GM18867 (cell line): ENCODE results near the gene EFS.
A peak's percentile ranks its signal among the peaks of the same experiment; 100 is the strongest.

Experiments
- ATAC-seq: cut with Tn5 transposase; IDR thresholded peaks from one replicate; pipeline ENCODE4 v1.9.1; 2021; ENCODE audit warnings: mild to moderate bottlenecking, moderate library complexity; ENCODE audit not compliant: unreplicated experiment

Gene EFS

DNA sequence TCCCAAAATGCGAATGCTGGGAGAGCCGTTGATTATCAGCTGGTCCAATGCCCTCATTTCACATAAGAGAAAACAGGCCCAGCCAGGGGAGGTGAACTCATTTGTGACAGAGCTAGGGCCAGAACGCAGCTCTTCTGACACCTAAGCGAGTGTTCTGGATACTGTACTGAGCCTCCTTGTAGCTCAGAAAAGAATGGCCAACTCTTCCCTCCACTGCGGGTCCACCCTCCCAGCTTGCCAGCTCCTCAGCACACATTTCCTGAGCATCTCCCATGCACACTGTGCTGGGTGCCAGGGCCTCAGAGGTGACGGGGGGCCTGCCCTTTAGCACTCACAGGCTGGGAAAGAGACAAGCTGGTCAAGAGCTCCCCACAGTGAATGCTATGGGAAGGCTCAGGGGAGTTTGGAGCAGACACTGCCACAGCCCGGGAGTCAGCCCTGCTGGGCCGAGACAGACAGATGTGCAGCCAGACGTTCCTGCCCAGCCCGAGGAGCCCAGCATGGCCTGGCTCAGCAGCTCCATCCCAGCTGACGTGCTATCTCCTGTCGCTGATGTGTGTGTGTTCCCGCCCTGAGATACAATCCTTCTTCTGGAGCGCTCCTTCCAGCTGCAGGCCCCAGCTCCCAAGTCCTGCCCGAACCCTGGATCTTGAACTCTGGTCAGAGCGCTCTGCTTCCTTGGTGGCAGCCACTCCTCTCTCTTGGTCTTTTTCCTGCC is 15.4 kb upstream of the EFS start:
- no peak for ATAC-seq

DNA sequence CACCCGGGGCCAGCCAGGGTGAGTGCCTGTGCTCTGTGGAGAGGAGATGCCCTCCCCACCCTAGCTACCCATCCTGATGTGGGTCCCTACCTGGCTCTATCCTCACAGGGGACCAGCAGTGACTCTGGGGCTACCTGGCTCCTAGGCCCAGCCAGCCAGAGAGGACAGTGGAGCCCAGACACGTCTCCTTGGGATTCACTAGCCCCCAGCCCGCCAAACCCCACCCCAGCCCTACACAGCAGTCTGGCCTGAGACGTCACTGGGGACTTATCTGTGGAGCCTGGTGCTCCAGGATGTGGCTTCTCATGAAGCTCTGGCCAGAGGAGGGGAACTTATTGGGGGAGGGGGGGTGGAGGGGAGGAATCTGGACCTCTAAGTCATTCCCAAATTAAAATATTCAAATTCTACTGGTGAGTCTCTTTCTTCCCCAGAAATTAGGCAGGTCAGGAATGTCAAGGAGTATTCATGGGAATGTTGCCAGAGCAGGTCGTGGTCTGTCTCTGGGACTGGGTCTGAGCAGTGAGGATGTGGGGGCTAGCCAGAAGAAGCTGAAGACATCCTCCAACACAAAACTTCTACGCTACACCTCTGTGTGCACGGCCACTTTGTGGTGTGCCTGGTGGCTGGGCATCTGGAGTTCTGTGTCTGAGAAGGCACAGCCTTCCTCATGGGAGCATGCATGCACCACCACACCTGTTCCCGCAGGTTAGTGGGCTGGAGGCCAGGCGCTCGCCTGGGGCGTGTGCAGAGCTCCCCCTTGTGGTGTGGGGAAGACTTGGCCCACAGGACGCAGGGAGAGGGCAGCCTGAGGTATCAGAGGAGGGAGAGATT is 14.6 kb upstream of the EFS start:
- ATAC-seq, result peak; percentile 55

DNA sequence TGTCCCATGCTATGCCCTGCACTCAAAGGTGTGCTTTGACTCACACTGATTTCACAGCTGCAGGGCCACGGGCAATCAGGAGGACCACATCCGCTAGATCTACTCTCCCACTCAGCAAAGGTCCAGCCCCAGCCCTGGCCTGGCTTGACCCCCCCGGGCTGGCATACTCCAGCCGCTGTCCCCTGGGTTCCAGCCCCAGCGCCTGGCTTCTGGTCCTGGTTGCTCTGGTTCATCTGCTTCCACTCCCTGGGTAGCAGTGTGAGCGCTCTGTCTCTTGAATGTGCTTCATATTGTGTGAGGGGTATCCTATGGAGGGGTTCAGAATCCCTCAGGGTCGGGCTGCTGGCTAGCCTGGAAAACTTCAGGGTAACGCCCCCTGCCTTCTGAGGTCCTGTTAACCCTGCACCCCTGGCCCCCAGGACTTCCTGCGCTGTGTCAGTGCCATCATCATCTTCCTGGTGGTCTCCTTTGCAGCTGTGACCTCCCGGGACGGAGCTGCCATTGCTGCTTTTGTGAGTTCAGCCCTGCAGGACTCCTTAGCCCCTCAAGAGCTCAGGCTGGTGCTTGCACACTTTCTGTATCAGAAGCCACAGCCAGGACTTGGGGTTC is 13.7 kb upstream of the EFS start:
- ATAC-seq, result no peak

DNA sequence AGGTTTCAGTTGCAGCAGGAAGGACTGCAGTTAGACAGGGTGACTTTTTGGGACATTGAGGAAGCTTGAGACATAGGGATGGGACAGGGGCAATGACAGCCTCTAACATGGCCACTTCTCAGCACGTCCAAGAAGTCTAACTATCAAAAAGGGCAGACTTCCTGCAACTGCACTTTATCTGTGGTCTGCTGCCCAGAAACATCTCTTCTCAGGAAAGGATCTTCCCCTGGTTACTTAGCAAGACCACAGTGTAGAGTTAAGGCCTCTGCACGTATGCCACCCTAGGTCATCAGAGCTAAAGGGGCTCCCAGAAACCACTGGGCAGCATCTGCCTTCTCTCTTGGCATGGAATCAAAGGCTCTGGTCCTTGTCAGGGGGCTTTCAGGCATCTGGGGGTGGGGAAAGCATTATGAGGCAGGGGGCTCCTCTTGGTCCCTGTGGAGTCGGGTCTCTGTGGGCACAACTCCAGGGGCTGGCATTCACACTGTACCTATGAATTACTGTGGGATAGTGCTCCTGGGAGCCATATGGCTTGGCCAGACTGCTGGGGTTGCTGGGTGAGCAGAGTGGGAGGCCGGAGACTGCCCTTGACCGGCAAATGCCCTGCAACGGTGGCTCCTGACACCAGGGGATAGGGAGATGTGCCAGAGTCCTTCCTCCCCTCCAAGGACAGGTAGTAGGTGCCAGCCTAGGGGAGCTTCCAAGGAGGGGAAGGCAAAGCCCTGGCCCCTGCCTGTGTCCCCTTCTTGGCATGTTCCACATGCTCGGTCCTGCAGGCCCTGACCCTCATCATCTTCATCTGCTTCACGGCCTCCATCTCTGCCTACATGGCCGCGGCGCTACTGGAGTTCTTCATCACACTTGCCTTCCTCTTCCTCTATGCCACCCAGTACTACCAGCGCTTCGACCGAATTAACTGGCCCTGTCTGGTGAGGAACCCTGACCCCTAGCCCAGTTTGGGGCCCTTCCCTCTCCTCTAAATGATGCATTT is 12.9 kb upstream of the EFS start:
- ATAC-seq, result no peak

DNA sequence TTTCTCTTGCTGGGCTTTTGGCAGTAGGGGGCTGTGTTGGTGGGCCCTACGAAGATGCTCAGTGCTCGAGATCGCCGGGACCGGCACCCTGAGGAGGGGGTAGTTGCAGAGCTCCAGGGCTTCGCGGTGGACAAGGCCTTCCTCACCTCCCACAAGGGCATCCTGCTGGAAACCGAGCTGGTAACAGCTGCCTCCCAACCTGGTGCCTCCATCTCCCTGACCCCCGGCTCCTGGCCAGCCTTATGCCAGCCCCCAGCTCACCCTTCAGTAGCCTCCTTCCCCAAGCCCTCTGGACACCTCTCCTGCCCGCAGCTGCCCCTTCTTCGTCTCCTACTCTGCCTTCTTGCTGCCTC is 12.2 kb upstream of the EFS start:
- ATAC-seq, result no peak

DNA sequence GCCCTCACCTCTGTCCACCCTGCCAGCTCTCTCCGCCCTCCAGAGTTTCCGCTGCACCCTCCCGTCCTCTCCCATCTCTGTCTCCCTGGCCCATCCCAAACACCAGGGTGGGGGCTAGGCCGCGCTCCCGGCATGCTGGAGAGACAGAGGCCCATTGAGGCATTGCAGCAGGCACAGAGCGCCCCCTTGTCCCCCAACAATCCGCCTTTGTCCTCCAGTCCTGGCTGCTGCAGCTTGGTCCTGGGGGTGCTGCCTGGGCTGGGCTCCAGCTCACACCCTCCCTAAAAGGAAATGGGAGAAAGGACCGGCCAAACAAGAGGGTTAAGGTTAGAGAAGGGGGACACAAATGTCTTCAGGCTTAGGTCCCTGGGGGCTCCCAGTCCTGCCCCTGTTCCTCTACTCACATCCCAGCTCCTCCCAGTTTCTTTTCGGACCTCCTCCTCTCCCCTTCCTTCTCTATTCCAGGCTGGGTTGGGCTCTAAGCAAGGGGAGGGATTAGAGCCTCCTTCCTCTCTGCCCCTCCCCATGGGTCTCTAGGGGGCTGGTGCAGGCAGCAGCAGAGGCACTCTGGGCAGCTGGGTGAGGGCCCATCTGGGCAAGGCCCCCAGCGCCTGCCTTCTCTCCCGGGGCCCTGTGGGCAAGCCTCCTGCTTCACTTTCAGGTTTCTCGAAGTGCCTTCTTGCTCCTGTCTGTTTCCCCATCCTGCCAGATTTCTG is 11.7 kb upstream of the EFS start, which contains the start of gene CMTM5:
CMTM5 (plus strand) TSS at position 565 of the 716 bp plus-strand sequence. CDS start 206 bp downstream, outside the sequence.
- no peak for ATAC-seq

DNA sequence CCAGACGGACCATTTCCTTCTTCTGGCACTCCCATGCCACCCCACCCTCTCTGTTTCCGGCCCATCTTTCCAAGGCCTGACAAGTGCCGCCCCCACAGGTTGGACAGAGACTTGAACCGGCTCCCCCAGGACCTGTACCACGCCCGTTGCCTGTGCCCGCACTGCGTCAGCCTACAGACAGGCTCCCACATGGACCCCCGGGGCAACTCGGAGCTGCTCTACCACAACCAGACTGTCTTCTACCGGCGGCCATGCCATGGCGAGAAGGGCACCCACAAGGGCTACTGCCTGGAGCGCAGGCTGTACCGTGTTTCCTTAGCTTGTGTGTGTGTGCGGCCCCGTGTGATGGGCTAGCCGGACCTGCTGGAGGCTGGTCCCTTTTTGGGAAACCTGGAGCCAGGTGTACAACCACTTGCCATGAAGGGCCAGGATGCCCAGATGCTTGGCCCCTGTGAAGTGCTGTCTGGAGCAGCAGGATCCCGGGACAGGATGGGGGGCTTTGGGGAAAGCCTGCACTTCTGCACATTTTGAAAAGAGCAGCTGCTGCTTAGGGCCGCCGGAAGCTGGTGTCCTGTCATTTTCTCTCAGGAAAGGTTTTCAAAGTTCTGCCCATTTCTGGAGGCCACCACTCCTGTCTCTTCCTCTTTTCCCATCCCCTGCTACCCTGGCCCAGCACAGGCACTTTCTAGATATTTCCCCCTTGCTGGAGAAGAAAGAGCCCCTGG is 10.7 kb upstream of the EFS start:
- no peak for ATAC-seq

DNA sequence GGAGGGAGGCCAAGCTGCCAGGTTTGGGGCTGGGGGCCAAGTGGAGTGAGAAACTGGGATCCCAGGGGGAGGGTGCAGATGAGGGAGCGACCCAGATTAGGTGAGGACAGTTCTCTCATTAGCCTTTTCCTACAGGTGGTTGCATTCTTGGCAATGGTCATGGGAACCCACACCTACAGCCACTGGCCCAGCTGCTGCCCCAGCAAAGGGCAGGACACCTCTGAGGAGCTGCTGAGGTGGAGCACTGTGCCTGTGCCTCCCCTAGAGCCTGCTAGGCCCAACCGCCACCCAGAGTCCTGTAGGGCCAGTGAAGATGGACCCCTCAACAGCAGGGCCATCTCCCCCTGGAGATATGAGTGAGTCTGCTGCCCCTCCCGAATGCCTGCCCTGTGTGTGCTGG is 8.1 kb upstream of the EFS start:
- no peak for ATAC-seq

DNA sequence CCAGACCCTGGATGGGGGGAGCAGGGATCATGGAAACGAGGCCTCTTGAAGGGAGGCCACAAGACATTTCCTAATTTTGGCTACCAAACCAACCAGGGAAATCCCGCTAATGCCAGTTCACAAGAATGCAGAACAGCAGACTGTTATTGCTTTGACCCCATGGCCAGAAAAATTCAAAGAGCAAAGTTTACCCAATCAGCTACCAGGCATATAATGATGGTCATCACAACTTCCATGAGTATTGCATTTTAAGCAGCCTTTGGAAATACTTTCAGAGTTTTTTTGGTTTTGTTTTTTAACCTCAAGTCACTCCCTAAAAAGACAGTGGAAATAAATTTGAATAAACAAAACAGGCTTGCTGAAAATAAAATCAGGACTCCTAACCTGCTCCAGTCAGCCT is 7.5 kb upstream of the EFS start, which contains the start of gene IL25:
IL25 (plus strand) TSS at position 301 of the 400 bp plus-strand sequence.
- ATAC-seq, result no peak

DNA sequence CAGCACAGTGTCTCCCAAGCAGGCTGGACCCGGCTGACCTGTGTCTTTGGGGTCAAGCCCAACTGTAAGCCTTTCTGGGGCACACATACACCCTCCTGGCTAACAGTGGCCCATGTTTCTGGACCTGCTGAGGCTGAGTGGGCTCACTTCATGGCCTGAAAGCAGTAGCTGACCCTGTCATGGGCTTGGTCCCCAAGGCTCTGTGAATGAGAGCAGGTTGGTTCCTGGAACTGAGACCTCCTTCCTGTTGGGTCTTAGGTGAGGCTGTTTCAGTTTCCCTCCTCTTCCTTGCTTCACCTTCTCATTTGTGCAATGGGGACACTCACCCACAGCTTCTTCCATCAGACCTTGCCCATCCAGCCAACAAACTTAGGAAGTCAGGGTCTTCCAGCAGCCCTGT is 6.9 kb upstream of the EFS start:
- ATAC-seq, result no peak

DNA sequence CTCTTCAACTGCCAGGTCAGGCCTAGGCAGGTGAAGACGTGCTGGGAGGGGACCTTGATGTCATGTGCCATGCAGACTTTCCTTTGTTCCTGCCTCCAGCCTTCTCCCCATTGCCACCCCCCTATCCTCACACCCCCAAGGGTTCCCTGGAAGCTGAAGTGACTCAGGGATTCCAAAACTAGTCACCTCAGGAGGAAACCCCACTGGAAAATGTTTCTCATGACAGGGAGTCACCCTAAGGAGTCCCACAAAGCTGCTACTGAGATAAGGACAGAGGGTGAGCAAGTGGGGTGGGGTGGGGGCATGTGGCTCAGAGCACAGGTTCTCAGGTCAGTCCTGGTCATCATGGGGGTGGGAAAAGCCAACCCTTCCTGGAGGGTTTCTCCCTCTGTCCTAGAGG is 5.2 kb upstream of the EFS start:
- ATAC-seq, result no peak

DNA sequence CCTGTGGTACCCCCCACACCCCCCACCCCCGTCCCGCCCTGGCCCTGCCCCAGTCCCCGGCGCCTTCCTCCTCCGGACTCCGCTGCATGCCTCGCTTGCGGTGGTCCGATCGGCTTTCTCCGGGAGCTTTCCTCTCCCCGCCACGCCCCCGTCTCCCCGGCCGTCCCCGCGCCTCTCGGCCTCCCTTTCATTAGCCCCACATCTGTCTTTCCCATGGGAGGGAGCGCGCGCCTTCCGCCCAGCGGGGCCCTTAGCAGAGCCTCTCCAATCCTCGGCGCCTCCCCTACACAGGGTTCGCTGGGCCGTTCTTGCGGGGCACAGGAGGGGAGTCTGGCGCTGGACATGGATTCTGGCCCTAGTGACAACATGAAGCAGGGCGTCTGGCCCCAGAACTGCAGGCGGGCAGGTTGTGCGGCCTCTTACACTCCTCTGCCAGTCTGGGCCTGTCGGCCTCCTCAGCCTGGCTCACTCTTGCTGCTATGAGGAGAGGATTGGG is 1.5 kb upstream of the EFS start:
- no peak for ATAC-seq

DNA sequence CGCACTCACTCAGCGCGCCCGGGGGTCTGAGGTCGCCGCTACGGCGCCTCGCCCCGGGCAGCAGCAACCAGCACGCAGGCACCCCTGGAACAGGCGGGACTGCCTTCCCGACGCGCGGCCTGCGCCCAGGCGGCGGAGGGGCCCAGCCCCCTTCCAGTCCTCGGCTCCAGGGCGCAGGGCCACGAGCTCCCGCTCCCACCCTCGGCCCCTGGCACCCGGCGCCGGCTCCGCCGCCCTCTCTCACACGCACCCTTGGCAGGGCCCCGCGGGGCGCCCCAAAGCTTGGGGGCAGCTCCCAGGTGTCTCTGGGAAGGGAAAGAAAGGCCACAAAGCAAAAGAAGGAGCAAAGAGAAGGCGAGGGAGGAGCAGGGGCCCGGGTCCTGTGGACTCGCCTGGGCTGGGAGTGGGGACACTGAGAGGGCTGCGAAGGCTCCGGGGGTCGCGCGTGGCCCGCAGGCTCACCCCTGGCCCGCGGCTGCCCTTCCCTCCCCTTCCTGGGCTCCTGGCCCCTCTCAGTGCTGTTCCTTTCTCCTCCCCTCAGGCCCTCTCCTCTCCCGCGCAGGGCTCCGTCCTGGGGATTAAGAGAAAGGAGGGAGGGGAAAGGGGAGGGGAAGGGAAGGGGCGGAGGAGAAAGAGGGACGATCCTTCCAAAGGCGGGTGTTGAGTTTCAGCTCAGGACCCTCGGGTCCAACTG is 907 bp upstream of the EFS start:
- ATAC-seq, result no peak

DNA sequence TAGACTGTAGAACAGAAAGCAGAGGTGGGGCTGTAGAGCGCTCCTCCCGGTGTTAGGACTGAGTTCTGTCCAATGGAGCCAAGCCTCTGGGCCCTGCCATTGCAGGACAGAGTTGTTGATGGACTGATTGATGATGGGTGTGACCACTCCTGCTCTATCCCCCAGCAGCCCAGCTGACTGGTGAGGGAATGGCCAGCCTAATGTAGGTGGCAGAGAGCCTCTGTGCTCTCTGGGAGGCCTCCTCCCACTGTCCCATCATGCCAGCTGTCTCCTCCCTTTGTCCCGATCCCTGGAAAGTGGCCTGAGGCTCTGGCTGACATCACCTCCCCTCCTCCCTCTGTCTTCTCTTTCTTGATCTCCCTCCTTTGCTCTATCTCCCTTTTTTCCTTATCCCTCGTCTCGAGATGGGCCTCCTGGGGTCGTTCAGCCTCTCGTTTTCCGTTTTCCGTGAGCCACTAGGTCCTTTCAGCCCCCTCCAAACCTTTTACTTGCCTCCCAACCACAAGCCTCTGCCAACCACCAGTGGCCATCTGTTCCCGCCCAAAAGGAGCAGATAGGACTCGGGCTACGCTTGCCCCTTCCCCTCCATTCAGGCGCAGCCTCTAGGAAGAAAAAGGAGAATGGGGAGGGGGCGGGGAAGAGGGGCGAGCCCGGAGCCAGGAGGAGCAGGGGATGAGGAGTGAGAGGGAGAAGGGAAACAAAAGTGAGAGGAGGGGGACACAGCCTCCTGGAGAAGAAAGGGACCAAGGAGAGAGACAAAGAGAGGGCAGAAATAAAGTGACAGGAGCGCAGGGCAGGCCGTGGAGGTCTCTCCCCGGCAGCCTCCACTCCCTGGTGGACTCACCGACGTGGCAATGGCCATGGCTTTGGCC is 572 bp downstream of the EFS start:
- ATAC-seq, result no peak

DNA sequence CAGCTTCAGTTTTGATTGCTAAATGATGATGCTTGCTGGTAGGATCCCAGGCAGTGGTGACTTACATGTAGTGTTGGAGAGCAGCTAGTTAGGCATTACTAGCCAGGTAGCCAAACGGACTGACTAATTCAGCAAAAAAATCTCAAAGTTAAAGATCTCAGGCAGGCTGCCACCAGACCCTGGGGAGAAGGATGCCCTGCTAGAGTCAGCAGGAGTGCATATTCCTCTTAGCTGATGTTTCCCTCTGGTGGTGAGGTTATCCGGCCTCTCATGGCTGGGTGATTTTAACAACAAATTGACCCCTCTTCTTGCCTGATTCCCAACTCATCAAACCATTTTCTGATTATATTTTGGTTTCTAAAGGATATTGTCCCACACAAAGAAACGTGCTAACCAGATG is 2.8 kb downstream of the EFS start:
- ATAC-seq, result no peak

DNA sequence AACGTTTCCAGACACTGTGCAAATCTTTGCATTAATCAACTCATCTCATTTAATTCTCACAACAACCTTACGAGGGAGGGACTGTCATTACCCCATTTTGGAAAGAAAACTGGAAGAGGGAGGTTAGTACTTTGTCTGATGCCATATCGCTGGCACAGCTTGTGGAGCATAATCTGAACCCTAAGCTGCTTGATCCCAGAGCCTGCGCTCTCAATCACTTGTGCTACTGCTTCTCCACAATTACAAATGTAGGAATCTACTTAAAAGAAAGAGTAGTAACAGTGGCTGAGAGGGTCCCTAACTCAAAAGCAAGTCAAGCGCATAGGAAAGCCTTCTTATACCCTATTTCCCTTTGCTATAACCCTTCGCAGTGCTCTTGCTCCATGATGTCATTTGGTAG is 3.2 kb downstream of the EFS start:
- no peak for ATAC-seq

DNA sequence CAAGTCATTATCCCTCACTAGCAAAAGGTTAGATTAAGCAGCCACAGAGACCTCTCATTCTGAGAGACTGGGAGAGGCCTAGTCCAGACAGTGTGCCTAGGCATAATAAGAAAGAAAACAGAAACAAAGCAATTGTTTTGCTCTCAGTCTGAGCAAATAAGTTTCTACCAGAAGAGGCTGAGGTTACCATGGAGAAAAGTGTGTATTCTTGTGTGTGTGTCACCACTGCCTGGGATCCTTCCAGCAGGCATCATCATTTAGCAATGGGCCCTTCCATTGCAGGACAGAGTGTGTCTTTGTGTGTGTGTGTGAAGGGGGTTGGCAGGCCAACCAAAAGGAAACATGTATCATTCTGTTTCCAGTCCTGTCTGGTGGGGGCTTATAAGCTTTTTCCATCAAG is 3.7 kb downstream of the EFS start:
- no peak for ATAC-seq

DNA sequence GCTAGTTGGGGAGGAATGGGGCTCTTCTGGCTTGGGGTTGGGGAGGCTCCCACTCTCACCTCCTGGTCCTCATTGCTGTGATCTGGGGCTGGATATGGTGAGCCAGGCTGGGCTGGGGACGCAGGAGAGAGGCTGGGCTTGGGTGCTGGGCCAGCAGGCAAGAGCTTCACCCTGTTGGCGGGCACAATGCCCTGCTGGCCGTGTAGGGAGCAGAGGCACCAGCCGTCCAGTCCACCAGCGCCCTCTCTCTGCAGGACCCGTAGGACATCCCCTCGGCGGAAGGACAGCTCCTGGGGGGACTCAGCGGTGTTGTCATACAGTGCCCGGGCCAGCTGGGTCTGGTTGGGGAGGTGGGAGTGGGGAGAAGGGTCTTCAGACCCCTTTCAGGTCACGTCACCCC is 4.5 kb downstream of the EFS start:
- ATAC-seq, result no peak
